Activated naive CD4-positive, alpha-beta T cell treated with Interleukin-2 at 50 U/mL for 16 hours (primary cell): Measurements from ENCODE around the gene CD9.
"Not testable (repeated sequence)": the region's sequence is repeated elsewhere in the genome, so short reads cannot be mapped to it uniquely, and the experiment has no call there.

Experiments used
- DNase-seq: peaks from one replicate; pipeline ENCODE4 v3.0.0-alpha.2; 2020

Gene CD9

GRCh38 chr12:6199531-6200255 lies 507 bp upstream of the CD9 start:
- no peak for DNase-seq

GRCh38 chr12:6201213-6201608 lies 1.0 kb downstream of the CD9 start:
- DNase-seq: no peak

- DNase-seq: no peak
These were observed 1.6 kb downstream of the CD9 start for GRCh38 chr12:6201826-6202225.

- DNase-seq: no peak
These were observed 2.1 kb downstream of the CD9 start for GRCh38 chr12:6202304-6202703.

- DNase-seq: no peak
These were observed 2.6 kb downstream of the CD9 start for GRCh38 chr12:6202846-6203245.

DNA sequence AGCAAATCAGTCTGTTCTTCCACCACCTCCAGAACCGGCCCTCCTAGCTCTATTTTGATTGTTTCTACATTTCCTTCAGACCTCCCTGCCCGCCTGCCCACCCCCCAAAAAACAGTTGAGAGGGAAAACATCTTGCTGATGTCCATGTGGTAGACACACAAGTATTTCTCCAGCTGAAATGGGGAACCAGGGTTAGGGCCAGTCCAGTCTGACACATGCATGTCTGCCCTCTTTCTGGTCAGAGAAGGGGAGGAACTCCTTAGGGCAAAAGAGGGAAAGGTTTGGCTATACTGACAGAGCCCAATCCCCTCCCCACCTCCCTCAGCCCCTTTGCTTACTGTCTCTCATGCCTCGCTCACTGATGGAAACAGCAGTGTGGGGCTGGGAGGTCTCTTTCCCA lies 3.4 kb downstream of the CD9 start:
- DNase-seq: no peak

DNA sequence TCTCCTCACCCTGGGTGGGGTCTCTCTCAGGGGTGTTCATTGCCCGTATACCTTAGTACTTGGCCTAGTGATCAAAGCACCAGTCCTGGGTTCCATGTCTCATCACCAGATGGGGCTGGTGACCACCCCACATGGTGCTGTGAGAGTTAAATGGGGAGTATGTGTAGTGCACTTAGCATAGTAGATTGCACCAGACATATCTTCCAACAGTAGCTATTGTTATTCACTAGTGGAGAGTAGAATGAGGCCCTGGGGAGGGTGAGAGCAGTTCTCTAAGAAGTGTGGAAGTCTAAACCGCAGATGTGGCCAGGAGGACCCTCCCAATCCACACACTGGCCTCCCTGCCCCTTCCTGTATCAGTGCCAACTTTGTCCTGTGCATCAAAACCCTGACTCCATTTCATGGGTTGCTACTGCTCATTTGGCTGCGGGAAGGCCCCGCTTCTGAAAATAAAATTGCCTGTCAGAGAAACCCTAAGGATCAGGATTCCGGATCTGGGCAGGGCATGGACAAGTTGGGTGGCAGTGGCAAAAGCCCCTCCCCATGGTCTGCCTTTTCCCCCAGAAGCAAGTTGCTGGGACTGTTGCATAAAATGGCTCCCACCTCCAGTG lies 4.4 kb downstream of the CD9 start:
- DNase-seq: no peak

GRCh38 chr12:6205144-6205539 lies 4.9 kb downstream of the CD9 start:
- DNase-seq: no peak

GRCh38 chr12:6205761-6206160 lies 5.6 kb downstream of the CD9 start:
- no peak for DNase-seq

- no peak for DNase-seq
These were observed 6.1 kb downstream of the CD9 start for GRCh38 chr12:6206327-6206726.

- DNase-seq: no peak
These were observed 7.2 kb downstream of the CD9 start for GRCh38 chr12:6207259-6207925.

DNA sequence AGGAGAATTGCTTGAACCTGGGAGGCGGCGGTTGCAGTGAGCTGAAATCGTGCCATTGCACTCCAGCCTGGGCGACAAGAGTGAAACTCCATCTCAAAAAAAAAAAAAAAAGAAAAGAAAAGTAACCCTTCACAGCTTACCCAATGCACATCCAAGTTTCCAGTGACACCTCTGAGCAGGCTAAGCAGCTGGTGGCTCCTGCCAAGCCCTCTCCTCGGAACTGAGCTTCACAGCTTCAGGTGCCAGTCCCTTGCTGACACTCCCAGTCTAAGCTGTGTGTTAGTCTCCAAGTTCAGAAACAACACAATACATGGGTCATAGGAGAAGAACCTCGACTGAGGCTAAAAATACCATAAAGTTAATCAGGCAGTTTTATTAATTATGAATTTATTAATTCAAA lies 7.9 kb downstream of the CD9 start:
- no peak for DNase-seq

GRCh38 chr12:6209428-6209827 lies 9.2 kb downstream of the CD9 start:
- DNase-seq: not testable (repeated sequence)

DNA sequence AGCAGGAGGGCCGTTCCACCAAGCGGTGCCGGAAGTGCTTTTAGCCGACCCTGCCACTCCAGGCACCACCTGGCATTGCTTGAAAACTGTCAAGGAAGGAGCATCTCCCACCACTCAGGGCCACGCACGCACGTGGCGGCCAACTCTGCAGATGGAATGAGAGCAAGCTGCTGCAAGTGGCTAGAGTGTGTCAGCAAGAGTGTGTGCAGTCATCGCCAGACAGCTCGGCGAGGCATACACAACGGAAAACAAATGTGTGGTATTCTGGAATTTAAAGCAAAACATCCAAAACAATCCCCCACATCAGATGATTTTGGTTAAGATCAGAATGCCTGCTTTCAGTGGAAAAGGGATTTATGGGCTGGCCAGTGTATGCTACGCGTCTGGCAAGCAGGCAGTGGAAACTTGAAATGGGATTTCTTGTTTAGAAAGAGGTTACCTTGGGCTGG lies 11.2 kb downstream of the CD9 start:
- no peak for DNase-seq

DNA sequence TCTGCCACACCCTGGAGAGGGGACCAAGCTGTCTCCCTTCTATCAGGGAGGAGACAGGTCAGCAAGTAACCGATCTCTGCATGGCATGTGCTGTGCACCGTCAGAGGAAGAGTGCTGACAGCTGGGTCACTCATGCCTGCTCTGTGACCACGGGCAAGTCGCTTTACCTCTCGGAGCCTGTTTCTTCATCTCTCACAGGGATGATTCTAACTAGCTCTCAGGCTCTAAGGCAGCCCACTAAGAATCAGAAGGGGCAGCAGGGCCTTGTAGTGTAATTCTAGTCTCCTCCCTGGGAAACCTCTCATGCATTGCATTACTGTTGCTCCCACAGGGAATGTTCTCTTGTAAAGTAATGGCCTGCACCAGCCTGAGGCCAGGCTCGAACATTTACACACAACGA lies 11.9 kb downstream of the CD9 start:
- no peak for DNase-seq

DNA sequence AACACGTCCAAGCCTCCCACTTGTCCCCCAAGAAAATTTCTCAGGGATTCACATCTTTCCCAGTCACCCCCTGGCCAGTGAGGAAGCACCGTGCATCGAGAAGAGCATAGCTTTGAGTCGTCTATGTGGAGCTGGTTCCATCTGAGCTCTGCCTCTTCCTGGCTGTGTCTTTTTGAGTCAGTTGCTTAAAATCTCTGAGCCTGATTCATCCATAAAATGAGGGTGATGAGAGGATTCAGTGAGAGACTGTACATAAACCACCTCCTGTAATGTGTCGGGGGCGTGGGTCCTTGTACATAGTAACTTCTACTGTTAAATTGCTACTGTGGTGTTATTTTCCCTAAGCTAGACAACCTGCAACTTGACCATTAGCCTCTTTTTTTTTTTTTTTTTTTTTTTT lies 13.8 kb downstream of the CD9 start:
- DNase-seq: no peak

GRCh38 chr12:6214633-6215032 lies 14.4 kb downstream of the CD9 start:
- no peak for DNase-seq

GRCh38 chr12:6215120-6215807 lies 15.1 kb downstream of the CD9 start:
- no peak for DNase-seq

GRCh38 chr12:6215932-6216494 lies 15.8 kb downstream of the CD9 start:
- no peak for DNase-seq

DNA sequence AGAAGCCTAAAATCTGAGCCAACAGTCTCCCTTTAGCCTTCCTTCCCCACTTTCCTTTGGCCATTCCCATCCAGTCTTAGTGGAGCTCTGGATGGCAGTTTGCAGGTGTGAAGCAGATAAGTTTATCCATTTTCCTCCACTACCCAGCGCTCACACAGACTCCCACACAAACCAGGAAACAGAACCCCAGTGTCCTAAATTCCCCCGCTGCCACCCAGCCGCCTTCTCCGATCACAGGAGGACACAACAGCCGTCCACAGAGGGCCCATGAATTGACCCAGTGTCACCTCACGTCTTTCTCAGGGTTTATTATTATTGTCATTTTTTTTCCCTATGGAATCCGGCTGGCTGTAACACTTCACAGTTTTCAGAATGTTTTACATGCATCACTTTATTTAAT lies 16.4 kb downstream of the CD9 start:
- no peak for DNase-seq

DNA sequence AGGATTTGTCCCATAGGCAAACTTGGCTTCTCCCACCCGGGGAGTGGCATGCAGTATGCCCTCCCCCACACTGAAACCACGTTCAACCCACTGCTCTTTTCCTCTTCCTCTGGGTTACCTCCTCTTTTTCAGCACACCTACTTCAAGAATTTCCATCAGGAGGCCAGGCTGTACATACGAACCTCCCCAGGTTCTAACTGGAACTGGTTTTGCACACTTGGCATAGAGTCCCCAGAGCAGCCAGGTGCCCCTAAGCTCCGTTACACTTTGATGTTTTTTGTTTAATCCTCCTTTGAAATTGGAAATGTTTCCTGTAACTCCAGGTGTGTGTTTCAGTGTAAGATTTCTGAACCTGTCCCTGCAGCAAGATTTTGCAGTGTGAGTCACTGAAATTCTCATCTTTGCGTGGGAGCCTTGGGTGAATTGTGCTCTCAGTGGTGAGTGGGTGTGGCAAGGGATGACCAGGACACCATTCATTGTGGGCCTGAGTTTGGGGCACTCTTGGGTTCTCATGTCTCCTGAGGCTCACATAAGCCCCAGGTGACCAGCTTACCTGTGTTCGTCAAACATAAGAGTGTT lies 18.2 kb downstream of the CD9 start:
- DNase-seq: no peak

GRCh38 chr12:6219980-6220379 lies 19.8 kb downstream of the CD9 start:
- no peak for DNase-seq

DNA sequence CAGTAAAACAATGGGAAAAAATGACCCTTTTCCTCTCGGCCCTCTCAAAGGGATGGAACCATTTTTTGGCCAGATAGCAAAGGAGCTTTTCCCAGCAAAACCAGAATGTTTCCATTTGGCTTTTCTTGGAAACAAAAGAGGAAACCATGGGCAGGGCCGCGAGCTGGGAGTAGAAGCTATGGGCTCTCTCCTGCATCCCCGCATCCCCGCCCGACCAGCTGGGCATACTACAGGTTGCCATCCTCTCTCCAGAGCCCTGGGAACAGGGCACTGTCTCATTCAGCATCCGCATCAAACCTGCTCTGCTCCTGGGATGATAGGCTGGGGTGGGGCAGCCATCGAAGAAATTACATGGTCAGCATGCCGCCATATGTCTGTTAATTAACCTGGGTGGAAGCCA lies 20.9 kb downstream of the CD9 start:
- no peak for DNase-seq
